ENCODE measurements around the gene RAD54L2. TPM values are rescaled to one million over a fixed set of nuclear protein-coding genes. Genes with fewer than 3 reads are reported as not detected.
"Not testable (repeated sequence)": the region's sequence is repeated elsewhere in the genome, so short reads cannot be mapped to it uniquely, and the experiment has no call there.

The RAD54L2 gene
- total RNA-seq, 1 donor from 2014 or later, result 43.2 TPM

- H3K4me1 Mint-ChIP-seq (ENCODE audit: low read depth); H3K27me3 Mint-ChIP-seq (ENCODE audit: insufficient read depth); H3K4me3 Mint-ChIP-seq; H3K27ac Mint-ChIP-seq; intact Hi-C loops (cut with micrococcal nuclease); DNase-seq (ENCODE audit: low spot score); H3K9me3 Mint-ChIP-seq; H3K36me3 Mint-ChIP-seq (ENCODE audit: low read depth): not testable (repeated sequence)
Measured at GRCh38 chr3:51520906-51521730, 17.4 kb upstream of the RAD54L2 start.

- Mint-ChIP-seq H3K36me3 (ENCODE audit: low read depth) (no peaks in the 10 kb centered on the region), H3K27ac (no peak overlapping the region)
- intact Hi-C loops (cut with micrococcal nuclease), result no loop called here
Measured at GRCh38 chr3:51522273-51522962, 16.1 kb upstream of the RAD54L2 start.

GRCh38 chr3:51524874-51525273, 13.6 kb upstream of the RAD54L2 start:
- intact Hi-C loops (cut with micrococcal nuclease); H3K27ac Mint-ChIP-seq: not testable (repeated sequence)

More at GRCh38 chr3:51522273-51522962, 16.1 kb upstream of the RAD54L2 start:
- Mint-ChIP-seq H3K9me3 (no peaks in the 10 kb centered on the region), H3K4me3 (no peak overlapping the region), H3K27me3 (ENCODE audit: insufficient read depth) (peaks cover 7% of the 10 kb centered on the region), H3K4me1 (ENCODE audit: low read depth) (peaks cover 7% of the 10 kb centered on the region)
- no peak for DNase-seq (ENCODE audit: low spot score)

DNA sequence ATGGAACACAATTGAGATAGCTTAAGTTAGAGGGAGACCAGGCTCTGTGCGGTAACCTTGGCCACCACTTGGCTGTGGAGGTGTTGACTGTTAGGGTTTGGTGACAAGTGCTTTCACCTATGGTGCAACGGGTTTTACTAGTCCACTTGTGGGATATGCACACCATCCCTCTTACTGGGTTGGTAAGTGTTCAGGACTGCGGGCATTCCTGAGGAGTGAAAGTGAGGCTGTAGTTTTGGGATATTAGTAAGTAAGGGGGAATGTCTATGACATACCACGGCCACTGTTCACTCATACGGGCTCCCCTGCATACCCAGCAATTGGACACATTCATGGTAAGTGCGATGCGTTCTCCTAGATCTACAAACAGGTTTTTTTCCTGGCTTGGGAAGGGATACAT, 8.0 kb upstream of the RAD54L2 start:
- intact Hi-C loops (cut with micrococcal nuclease), result no loop called here
- DNase-seq (ENCODE audit: low spot score), result no peak
- no peaks in the 10 kb centered on the region for H3K36me3 Mint-ChIP-seq (ENCODE audit: low read depth)
- no peak overlapping the region for H3K27ac Mint-ChIP-seq
- H3K4me3 Mint-ChIP-seq, result no peak overlapping the region
- H3K27me3 Mint-ChIP-seq (ENCODE audit: insufficient read depth), result peaks cover 9% of the 10 kb centered on the region
- H3K9me3 Mint-ChIP-seq, result no peaks in the 10 kb centered on the region
- H3K4me1 Mint-ChIP-seq (ENCODE audit: low read depth), result no peaks in the 10 kb centered on the region

More at GRCh38 chr3:51524874-51525273, 13.6 kb upstream of the RAD54L2 start:
- H3K9me3 Mint-ChIP-seq; DNase-seq (ENCODE audit: low spot score); H3K4me1 Mint-ChIP-seq (ENCODE audit: low read depth); H3K36me3 Mint-ChIP-seq (ENCODE audit: low read depth); H3K27me3 Mint-ChIP-seq (ENCODE audit: insufficient read depth); H3K4me3 Mint-ChIP-seq: not testable (repeated sequence)

GRCh38 chr3:51535146-51536019, 3.1 kb upstream of the RAD54L2 start:
- H3K9me3 Mint-ChIP-seq, result no peaks in the 10 kb centered on the region
- no peak for DNase-seq (ENCODE audit: low spot score)
- H3K36me3 Mint-ChIP-seq (ENCODE audit: low read depth), result no peaks in the 10 kb centered on the region
- H3K4me1 Mint-ChIP-seq (ENCODE audit: low read depth), result peaks cover 22% of the 10 kb centered on the region
- peaks cover 4% of the 10 kb centered on the region for H3K27me3 Mint-ChIP-seq (ENCODE audit: insufficient read depth)
- no peak overlapping the region for H3K4me3 Mint-ChIP-seq
- intact Hi-C loops (cut with micrococcal nuclease), result no loop called here
- no peak overlapping the region for H3K27ac Mint-ChIP-seq

- H3K9me3 Mint-ChIP-seq; DNase-seq (ENCODE audit: low spot score); H3K27me3 Mint-ChIP-seq (ENCODE audit: insufficient read depth); H3K36me3 Mint-ChIP-seq (ENCODE audit: low read depth): not testable (repeated sequence)
- peaks cover 32% of the 10 kb centered on the region for H3K4me1 Mint-ChIP-seq (ENCODE audit: low read depth)
- intact Hi-C loops (cut with micrococcal nuclease), result loop anchor here (1.0 to 2.0 kb wide), 2 partner anchors 39 to 154 kb away; no protein-coding TSS in a partner anchor
- peak overlapping the region; percentile 93 for H3K4me3 Mint-ChIP-seq
- H3K27ac Mint-ChIP-seq, result peak overlapping the region; percentile 90
Measured at GRCh38 chr3:51537631-51538030, 888 bp upstream of the RAD54L2 start.

GRCh38 chr3:51538115-51538458, 432 bp upstream of the RAD54L2 start:
- H3K4me3 Mint-ChIP-seq, result peak overlapping the region; percentile 93

GRCh38 chr3:51539291-51539941, 897 bp downstream of the RAD54L2 start:
- intact Hi-C loops (cut with micrococcal nuclease), result loop anchor here (1.0 to 2.0 kb wide), 3 partner anchors 37 to 143 kb away; no protein-coding TSS in a partner anchor
- DNase-seq (ENCODE audit: low spot score), result no peak
- H3K4me1 Mint-ChIP-seq (ENCODE audit: low read depth), result peaks cover 32% of the 10 kb centered on the region
- H3K4me3 Mint-ChIP-seq, result peak overlapping the region; percentile 90
- peaks cover 12% of the 10 kb centered on the region for H3K36me3 Mint-ChIP-seq (ENCODE audit: low read depth)
- H3K9me3 Mint-ChIP-seq, result no peaks in the 10 kb centered on the region
- peak overlapping the region; percentile 88 for H3K27ac Mint-ChIP-seq
- no peaks in the 10 kb centered on the region for H3K27me3 Mint-ChIP-seq (ENCODE audit: insufficient read depth)

More at GRCh38 chr3:51538115-51538458, 432 bp upstream of the RAD54L2 start:
- peaks cover 32% of the 10 kb centered on the region for H3K4me1 Mint-ChIP-seq (ENCODE audit: low read depth)
- H3K27me3 Mint-ChIP-seq (ENCODE audit: insufficient read depth), result no peaks in the 10 kb centered on the region
- H3K9me3 Mint-ChIP-seq, result no peaks in the 10 kb centered on the region
- peak overlapping the region; percentile 90 for H3K27ac Mint-ChIP-seq
- DNase-seq (ENCODE audit: low spot score), result no peak
- H3K36me3 Mint-ChIP-seq (ENCODE audit: low read depth), result peaks cover 3% of the 10 kb centered on the region
- intact Hi-C loops (cut with micrococcal nuclease), result loop anchor here (1.0 to 2.0 kb wide), 2 partner anchors 39 to 155 kb away; no protein-coding TSS in a partner anchor

DNA sequence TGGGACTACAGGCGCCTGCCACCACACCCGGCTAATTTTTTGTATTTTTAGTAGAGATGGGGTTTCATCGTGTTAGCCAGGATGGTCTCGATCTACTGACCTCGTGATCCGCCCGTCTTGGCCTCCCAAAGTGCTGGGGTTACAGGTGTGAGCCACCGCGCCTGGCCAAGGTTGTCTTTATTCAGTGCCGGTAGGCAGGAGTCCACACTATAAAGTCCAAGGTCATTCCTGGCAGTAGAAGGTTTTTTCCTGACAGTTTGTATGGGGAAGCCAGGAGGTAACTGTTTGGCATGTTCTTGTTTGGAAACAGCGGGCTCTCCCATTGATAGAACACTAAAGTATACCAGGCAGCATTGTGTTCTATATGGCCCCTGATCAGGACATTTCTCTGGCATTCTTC, 4.1 kb downstream of the RAD54L2 start:
- H3K27me3 Mint-ChIP-seq (ENCODE audit: insufficient read depth); H3K4me3 Mint-ChIP-seq; DNase-seq (ENCODE audit: low spot score); H3K27ac Mint-ChIP-seq; H3K9me3 Mint-ChIP-seq; intact Hi-C loops (cut with micrococcal nuclease): not testable (repeated sequence)
- peaks cover 15% of the 10 kb centered on the region for H3K36me3 Mint-ChIP-seq (ENCODE audit: low read depth)
- peaks cover 31% of the 10 kb centered on the region for H3K4me1 Mint-ChIP-seq (ENCODE audit: low read depth)

GRCh38 chr3:51544011-51544775, 5.7 kb downstream of the RAD54L2 start:
- Mint-ChIP-seq H3K27ac (no peak overlapping the region), H3K9me3 (no peaks in the 10 kb centered on the region), H3K4me3 (no peak overlapping the region), H3K36me3 (ENCODE audit: low read depth) (peaks cover 15% of the 10 kb centered on the region), H3K27me3 (ENCODE audit: insufficient read depth) (no peaks in the 10 kb centered on the region), H3K4me1 (ENCODE audit: low read depth) (peaks cover 22% of the 10 kb centered on the region)
- no peak for DNase-seq (ENCODE audit: low spot score)
- intact Hi-C loops (cut with micrococcal nuclease), result no loop called here

GRCh38 chr3:51547274-51547673, 8.8 kb downstream of the RAD54L2 start:
- no peak overlapping the region for H3K27ac Mint-ChIP-seq
- intact Hi-C loops (cut with micrococcal nuclease), result no loop called here
- H3K36me3 Mint-ChIP-seq (ENCODE audit: low read depth), result peaks cover 17% of the 10 kb centered on the region
- no peaks in the 10 kb centered on the region for H3K27me3 Mint-ChIP-seq (ENCODE audit: insufficient read depth)
- H3K4me3 Mint-ChIP-seq, result no peak overlapping the region
- DNase-seq (ENCODE audit: low spot score), result no peak
- H3K4me1 Mint-ChIP-seq (ENCODE audit: low read depth), result peaks cover 4% of the 10 kb centered on the region
- H3K9me3 Mint-ChIP-seq, result no peaks in the 10 kb centered on the region

DNA sequence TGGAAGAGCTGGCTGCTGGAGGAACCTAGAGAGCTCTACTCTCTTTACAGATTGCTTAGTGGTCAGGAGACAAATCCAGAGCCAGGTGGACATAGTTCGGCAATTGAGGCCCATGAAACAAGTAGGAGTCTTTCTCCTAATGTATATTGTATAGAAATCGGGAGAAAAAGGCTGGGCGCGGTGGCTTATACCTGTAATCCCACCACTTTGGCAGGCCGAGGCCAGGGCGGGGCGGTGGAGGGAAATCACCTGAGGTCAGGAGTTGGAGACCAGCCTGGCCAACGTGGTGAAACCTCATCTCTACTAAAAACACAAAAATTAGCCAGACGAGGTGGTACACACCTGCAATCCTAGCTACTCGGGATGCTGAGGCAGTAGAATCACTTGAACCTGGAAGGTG, 10.8 kb downstream of the RAD54L2 start:
- Mint-ChIP-seq H3K36me3 (ENCODE audit: low read depth) (peaks cover 12% of the 10 kb centered on the region), H3K4me1 (ENCODE audit: low read depth) (peaks cover 4% of the 10 kb centered on the region), H3K4me3 (no peak overlapping the region), H3K27ac (no peak overlapping the region), H3K9me3 (no peaks in the 10 kb centered on the region), H3K27me3 (ENCODE audit: insufficient read depth) (no peaks in the 10 kb centered on the region)
- DNase-seq (ENCODE audit: low spot score), result no peak
- intact Hi-C loops (cut with micrococcal nuclease), result no loop called here

Measured in activated T-helper 1 cell treated with anti-CD3 and anti-CD28 coated beads, Interleukin-12 subunit alpha, Interleukin-12 subunit beta, Interleukin-2, Interleukin-4 antibody, amounts not matched to agents 30 ng/mL and 10 ng/mL and 1 ng/mL, durations not matched to agents 14 hours and 24 hours and 36 hours (primary cell).